Retinal pigment epithelial cell (primary cell): Measurements from ENCODE around the gene ATP8A2.

Experiments
- DNase-seq: peaks from one replicate; pipeline ENCODE4 v3.0.0-alpha.2; 2010; ENCODE audit warnings: low read depth
- H3K4me3 ChIP-seq: 2 replicates; pipeline ENCODE4 v1.5.1; 2011; ENCODE audit warnings: mild to moderate bottlenecking, low read length, control low read depth, moderate library complexity
- TF ChIP-seq, protein P1 (sequence below): conservative IDR thresholded peaks from 2 replicates; pipeline ENCODE4 v1.5.1; 2011; ENCODE audit warnings: low read depth, low read length, control low read depth, inconsistent platforms

Gene ATP8A2

DNA sequence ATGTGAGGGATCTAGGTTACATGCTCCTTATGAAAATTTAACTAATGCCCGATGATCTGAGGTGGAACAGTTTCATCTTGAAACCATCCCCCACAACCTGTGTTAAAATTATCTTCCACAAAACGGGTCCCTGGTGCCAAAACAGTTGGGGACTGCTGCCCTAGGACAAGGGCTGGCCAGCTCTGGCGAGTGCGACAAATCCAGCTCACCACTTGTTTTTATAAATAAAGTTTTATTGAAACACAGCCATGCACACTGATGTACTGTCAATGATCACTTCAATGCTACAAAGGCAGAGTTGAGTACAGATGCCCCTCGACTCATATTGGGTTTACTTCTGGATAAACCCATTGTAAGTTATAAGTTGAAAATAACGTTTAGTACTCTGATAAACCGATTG is 235.3 kb downstream of the ATP8A2 start:
- H3K4me3 ChIP-seq, result no peak overlapping the region
- TF ChIP-seq, protein P1, sequence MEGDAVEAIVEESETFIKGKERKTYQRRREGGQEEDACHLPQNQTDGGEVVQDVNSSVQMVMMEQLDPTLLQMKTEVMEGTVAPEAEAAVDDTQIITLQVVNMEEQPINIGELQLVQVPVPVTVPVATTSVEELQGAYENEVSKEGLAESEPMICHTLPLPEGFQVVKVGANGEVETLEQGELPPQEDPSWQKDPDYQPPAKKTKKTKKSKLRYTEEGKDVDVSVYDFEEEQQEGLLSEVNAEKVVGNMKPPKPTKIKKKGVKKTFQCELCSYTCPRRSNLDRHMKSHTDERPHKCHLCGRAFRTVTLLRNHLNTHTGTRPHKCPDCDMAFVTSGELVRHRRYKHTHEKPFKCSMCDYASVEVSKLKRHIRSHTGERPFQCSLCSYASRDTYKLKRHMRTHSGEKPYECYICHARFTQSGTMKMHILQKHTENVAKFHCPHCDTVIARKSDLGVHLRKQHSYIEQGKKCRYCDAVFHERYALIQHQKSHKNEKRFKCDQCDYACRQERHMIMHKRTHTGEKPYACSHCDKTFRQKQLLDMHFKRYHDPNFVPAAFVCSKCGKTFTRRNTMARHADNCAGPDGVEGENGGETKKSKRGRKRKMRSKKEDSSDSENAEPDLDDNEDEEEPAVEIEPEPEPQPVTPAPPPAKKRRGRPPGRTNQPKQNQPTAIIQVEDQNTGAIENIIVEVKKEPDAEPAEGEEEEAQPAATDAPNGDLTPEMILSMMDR, result no peak
- DNase-seq, result no peak

DNA sequence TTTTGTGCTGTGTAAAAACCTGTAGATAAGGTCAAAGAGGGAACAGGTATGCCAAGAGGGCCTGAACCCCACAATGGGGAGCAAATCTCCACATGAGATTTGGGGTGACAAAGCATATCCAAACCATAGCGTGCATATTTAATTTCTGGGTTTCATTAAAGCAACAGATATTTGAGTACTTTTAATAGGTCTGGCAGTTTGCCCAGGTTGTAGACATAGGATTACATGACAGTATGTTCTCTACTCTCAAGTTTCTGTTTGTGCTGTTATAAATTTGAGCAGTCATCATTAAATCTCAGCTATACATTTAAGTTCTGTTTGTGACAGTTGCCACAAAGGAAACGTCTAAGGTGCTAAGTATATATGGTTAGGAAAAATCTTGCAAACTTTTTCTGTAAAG is 236.4 kb downstream of the ATP8A2 start:
- no peak overlapping the region for H3K4me3 ChIP-seq
- TF ChIP-seq, protein P1, result no peak
- no peak for DNase-seq

DNA sequence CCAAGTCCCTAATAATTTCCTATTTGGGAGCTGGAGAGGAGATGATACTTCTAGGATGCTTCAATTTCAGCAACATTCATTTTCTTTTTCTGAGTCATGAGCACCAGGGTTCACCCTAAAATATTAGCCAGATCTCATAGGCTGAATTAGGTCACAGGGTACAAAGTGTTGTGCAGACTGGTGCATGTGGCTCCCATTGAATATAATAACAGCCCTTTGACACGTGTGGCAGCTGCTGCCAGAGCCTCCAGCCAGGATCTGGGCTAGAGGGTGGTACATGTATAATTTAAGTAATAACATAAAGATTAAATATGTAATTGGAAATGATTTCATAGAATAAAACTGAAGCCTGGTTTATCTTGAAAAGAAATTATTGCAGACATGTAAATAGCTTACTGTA is 244.9 kb downstream of the ATP8A2 start:
- TF ChIP-seq, protein P1, result no peak
- H3K4me3 ChIP-seq, result no peak overlapping the region
- no peak for DNase-seq

DNA sequence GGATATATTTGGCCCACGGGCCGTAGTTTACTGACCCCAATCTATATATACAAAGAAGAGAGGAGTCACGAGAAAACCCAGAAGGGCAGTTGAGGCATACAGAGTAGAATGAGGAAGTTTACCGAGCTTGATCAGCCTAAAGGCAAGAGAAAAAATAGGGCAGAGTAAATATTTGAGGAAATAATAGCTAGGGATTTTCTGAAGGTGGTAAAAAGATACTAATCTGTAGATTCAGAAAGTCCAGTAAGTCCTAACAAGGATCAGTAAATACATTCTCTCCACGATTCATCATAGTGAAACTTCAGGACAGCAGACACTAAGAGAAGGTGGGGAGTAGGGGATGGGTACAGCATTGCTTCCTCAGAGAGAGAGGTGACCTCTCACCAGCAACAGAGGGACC is 248.1 kb downstream of the ATP8A2 start:
- TF ChIP-seq, protein P1, result no peak
- H3K4me3 ChIP-seq, result no peak overlapping the region
- no peak for DNase-seq

DNA sequence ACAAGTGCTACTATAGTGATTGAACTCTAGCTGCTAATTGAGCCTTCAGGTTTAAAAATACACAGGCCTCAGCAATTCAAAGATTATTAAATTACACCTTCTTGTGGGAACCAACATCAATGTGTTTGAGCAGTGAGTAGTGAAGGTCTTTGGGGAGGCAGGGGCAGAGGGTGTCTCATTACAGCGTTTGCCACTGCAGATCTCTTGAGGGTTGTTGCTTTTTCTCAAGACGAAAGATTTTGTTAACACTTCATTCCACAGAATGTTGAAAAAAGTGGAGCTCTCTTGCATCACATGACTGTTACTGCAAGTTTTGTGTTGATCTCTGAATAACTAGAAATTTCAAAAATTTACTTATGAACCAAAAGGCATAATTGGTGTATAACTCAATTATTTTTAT is 253.6 kb downstream of the ATP8A2 start:
- H3K4me3 ChIP-seq, result no peak overlapping the region
- TF ChIP-seq, protein P1, result no peak
- DNase-seq, result no peak

DNA sequence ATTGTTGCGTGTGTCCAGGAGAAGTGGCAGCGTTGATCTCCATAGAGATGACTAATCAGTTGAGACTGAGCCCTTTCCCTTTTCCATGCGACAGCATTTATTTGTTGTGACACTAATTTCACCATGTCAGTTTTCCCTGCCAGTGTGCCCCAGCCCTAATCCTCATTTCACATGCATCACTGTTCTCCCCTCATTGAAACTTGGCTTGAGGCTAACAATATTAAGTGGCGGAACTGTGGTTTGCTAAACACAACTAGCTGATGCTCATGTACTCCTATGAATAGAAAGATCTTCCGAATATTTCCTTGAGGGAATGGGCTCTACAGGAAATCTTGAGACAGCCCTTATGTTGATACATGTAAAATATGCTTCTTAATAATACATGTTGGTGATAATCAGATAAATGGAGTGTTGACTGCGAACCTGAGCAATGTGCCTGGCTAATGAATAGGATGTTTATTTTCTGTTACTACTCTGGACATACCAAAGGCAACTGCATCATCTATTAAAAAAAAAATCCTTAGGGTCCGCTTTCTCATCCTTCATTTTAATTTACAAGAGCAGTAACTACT is 258.6 kb downstream of the ATP8A2 start:
- no peak overlapping the region for H3K4me3 ChIP-seq
- TF ChIP-seq, protein P1, result no peak
- DNase-seq, result no peak

DNA sequence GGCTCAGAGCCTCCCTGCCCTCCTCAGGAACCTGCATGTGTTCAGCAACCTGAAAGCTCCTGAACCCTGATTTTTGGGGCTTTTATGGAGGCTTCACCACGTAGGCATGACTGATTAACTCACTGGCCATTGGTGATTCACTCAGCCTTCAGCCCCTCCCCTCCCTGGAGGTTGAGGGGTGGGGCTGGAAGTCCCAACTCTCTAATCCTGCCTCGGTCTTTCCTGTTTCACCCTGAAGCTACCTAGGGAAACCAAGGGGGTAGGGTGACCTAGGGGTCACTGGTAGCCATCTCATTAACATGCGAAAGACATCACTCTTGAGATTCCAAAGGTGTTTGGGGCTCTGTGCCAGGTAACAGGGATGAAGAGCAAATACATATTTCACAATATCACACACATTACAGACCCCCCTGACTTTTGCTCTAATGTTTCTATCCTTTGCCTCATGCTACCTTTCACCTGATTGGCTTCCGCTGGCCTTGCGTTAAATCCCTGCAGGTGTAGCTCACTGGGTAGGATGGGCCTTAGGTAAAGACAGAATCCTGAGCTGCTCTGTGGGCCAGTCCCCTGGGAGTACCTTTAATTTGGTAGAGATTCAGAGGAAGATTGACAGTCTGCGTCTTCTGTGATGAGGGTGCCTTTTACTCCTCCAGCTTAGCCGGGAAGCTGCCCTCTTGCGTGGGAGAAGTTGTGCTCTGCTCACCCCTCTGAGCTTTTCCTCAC is 260.6 kb downstream of the ATP8A2 start:
- no peak for DNase-seq
- TF ChIP-seq, protein P1, result no peak
- H3K4me3 ChIP-seq, result no peak overlapping the region
